ENCODE data around the gene C14orf180.

C14orf180 gene

DNA sequence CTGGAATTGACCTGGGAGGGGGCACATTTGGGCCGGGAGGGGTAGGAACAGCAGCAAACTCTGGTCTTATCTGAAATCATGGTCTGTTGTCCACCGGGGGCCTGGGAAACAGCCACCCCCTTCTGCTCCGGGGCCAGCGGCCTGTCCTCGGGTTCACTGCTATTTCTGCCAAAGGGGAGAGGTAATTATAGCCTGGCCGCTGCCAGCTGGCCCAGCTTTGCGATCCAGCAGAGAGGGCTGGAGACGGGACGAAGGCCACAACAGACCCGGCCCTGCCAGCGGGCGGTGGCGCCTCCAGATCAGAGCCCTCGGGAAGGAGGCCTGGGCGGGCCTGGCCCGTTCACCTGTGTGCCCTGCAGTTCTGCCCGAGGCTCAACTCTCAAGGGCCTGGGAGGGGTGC, at the start of gene C14orf180:
Gene C14orf180, plus strand, starts transcription at position 258 of the 400 bp plus-strand sequence. CDS start 6,667 bp downstream, outside the sequence.
- Mint-ChIP-seq H3K4me1 (ENCODE audit: low read depth) (no peaks in the 10 kb centered on the region), H3K27ac (no peak within 1 kb of the TSS), H3K4me3 (no peak within 1 kb of the TSS), H3K9me3 (ENCODE audit: low read depth) (no peaks in the 10 kb centered on the region), H3K27me3 (peaks cover 3% of the 10 kb centered on the region), H3K36me3 (no peaks in the 10 kb centered on the region)

DNA sequence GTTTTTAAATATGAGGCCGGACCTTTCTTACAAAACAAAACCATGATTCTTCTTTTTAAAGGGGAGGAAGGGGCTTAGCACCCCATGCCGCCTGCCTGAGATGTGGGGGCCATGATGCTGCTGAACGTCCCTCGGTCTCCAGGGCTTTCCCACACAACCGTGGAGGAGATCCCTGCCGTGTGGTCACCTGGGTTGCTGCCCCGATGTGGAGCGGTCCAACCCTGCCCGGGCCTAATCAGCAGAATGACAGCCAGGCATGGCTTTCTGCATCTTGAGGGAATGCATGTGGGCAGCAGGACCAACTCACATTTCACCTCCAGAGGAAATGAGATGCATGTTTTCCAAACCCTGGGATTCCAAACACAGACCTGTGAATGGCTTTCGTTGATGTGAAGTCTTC, 48.9 kb upstream of the C14orf180 start:
- H3K4me1 Mint-ChIP-seq (ENCODE audit: low read depth), result peaks cover 7% of the 10 kb centered on the region
- peaks cover 21% of the 10 kb centered on the region for H3K9me3 Mint-ChIP-seq (ENCODE audit: low read depth)
- H3K36me3 Mint-ChIP-seq, result peaks cover 5% of the 10 kb centered on the region
- no peak overlapping the region for H3K4me3 Mint-ChIP-seq
- peaks cover 9% of the 10 kb centered on the region for H3K27me3 Mint-ChIP-seq
- H3K27ac Mint-ChIP-seq, result no peak overlapping the region

DNA sequence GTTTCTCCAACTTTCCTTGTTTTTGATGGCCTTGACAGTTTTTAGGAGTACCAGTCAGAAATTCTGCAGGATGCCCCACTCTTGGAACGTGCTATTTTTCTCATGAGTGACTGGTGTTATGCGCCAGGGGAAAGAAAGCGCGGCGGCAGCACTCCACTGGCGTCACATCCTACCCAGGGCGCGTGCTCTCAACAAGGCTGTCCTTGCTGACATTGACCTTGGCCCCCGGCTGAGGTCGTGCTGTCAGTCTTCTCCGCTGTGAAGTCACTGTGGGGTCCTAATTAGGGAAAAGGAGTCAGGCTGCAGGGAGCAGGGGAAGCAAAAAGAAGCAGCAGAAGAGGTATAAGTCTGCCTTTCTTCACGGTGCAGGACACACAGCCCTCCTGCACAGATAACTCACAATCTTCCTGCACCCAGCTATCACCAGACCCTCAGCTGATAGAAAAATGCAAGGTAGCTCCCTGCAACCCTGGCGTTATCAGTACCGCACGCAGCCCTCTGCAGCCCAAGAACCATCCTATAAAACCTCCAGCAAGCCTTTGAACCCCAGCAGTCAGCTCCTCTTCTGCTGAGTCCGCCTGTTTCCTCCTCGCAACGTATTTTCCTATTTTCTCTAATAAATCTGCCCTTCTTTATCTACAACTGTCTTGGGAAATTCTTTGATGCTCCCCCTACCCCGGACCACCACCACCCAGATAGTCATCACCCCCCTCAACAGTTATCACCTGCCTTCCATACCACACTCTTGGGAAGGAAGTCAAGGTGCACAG, 48.0 kb upstream of the C14orf180 start:
- H3K4me3 Mint-ChIP-seq, result no peak overlapping the region
- H3K9me3 Mint-ChIP-seq (ENCODE audit: low read depth), result peaks cover 21% of the 10 kb centered on the region
- H3K27me3 Mint-ChIP-seq, result peaks cover 9% of the 10 kb centered on the region
- H3K36me3 Mint-ChIP-seq, result peaks cover 5% of the 10 kb centered on the region
- H3K4me1 Mint-ChIP-seq (ENCODE audit: low read depth), result peaks cover 7% of the 10 kb centered on the region
- H3K27ac Mint-ChIP-seq, result no peak overlapping the region

DNA sequence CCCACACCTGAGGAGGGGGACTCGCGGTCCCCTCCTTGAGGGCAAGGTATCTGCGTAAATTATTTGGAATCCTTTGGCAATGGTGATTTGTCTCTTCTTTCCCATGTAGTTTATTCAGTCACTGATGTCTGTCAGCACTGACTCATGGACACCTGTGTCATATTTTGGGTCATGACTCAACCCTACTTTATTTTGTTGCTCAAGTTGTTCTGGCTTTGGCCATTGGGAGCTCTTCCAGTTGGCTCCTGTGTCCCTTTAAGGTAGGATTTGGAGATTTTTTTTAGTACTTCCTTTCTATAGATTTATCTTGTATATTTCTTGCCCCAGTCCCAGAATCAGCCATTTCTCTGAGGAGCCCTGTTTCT, 47.4 kb upstream of the C14orf180 start:
- Mint-ChIP-seq H3K4me1 (ENCODE audit: low read depth) (peaks cover 7% of the 10 kb centered on the region), H3K36me3 (peaks cover 5% of the 10 kb centered on the region), H3K4me3 (no peak overlapping the region), H3K27me3 (peaks cover 12% of the 10 kb centered on the region), H3K27ac (no peak overlapping the region), H3K9me3 (ENCODE audit: low read depth) (peaks cover 18% of the 10 kb centered on the region)

DNA sequence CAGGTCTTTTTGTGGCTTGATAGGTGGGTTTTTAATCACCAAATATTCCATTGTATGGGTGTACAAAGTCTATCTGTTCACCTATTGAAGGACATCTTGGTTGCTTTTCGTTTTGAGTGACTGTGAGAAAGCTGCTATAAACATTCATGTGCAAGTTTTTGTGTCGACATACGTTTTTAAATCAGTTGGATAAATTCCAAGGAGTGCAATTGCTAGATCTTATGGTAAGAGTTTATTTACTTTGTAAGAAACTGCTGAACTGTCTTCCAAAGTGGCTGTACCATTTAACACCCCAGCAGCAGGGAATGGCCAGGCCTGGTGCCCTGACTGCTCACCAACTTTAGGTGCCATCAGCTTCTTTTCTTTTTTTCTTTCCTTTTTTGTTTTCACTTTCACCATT, 45.5 kb upstream of the C14orf180 start:
- Mint-ChIP-seq H3K27me3 (peaks cover 12% of the 10 kb centered on the region), H3K36me3 (peaks cover 3% of the 10 kb centered on the region), H3K27ac (no peak overlapping the region)

DNA sequence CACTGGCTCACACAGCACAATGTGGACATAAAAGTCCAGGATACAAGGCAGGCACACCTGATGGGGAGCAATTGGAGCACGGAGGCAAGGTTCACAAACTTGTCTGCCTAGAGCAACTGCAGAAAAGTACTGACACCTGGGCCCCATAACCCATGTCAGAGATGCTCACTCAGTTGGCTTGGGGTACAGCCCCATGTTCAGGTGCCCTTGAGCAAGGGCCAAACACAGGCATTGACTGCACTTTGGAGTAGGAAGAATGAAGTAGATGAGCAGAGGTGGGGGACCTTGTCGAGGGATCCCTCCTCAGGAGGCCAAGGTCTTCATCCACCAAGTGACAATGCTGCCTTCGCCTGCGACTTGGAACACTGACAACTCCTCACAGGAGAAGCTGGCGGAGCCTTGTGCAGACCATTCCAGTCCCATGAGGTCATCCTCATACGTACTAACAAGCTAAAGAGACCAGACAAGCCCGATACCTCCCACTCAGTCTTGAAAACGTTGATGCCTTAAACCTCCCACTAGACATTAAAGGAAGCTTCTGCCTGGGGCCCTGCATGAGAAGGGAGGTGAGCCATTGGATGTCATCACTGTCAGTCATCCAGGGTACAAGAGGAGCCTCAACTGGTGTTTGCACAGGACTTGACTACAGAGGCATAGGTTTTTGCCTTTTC, 42.5 kb upstream of the C14orf180 start:
- Mint-ChIP-seq H3K9me3 (ENCODE audit: low read depth) (peaks cover 6% of the 10 kb centered on the region), H3K36me3 (peaks cover 3% of the 10 kb centered on the region), H3K27ac (no peak overlapping the region), H3K27me3 (peaks cover 8% of the 10 kb centered on the region), H3K4me1 (ENCODE audit: low read depth) (peaks cover 3% of the 10 kb centered on the region), H3K4me3 (no peak overlapping the region)

More for the DNA sequence above, 45.5 kb upstream of the C14orf180 start:
- Mint-ChIP-seq H3K4me3 (no peak overlapping the region), H3K4me1 (ENCODE audit: low read depth) (peaks cover 3% of the 10 kb centered on the region), H3K9me3 (ENCODE audit: low read depth) (peaks cover 6% of the 10 kb centered on the region)

DNA sequence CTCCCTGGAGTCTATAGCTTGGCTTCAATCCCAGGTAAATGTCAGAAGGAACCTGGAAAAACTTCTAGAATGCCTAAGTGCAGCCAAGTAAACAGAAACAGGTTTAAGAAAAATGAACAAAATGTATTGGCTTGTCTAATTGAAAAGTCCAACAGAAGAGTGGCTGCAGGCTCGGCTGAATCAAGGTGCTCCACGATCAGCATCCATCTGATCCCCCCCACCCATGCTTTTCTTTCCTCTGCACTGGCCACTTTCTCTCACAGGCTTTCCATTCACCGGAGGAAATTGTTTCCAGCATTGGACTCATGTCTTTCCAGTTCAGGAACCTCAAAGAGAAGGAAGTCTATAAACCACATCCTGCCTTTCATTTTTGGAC, 42.0 kb upstream of the C14orf180 start:
- no peak overlapping the region for H3K4me3 Mint-ChIP-seq
- H3K27me3 Mint-ChIP-seq, result peaks cover 5% of the 10 kb centered on the region
- H3K27ac Mint-ChIP-seq, result no peak overlapping the region
- peaks cover 6% of the 10 kb centered on the region for H3K9me3 Mint-ChIP-seq (ENCODE audit: low read depth)
- H3K4me1 Mint-ChIP-seq (ENCODE audit: low read depth), result peaks cover 3% of the 10 kb centered on the region
- H3K36me3 Mint-ChIP-seq, result peaks cover 3% of the 10 kb centered on the region

DNA sequence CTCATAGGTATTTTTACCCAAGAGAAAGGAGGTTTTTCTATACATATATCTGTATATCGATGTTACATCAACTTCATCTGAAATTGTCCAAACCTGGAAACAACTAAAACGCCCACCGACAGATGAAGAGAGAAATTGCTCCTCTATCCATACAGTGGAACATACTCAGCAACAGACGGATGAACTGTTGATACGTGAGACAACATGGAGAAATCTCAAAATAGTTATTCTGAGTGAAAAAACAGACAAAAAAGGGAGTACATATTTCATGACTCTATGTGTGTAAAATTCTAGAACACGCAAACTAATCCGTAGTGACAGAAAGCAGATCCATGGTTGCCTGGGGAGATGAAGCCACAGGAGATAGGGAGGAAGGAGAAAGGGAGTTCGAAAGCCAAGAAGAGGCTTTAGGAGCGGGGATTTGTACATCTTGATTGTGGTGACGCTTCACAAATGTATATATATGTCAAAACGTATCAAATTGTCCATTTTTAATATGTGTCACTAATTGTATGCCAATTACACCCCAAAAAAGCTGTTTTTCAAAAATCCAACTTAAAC, 37.6 kb upstream of the C14orf180 start:
- H3K27ac Mint-ChIP-seq, result no peak overlapping the region
- no peak overlapping the region for H3K4me3 Mint-ChIP-seq
- peaks cover 3% of the 10 kb centered on the region for H3K4me1 Mint-ChIP-seq (ENCODE audit: low read depth)
- H3K36me3 Mint-ChIP-seq, result no peaks in the 10 kb centered on the region
- no peaks in the 10 kb centered on the region for H3K9me3 Mint-ChIP-seq (ENCODE audit: low read depth)
- H3K27me3 Mint-ChIP-seq, result peaks cover 12% of the 10 kb centered on the region

- no peaks in the 10 kb centered on the region for H3K4me1 Mint-ChIP-seq (ENCODE audit: low read depth)
- no peaks in the 10 kb centered on the region for H3K36me3 Mint-ChIP-seq
- peaks cover 12% of the 10 kb centered on the region for H3K27me3 Mint-ChIP-seq
- no peaks in the 10 kb centered on the region for H3K9me3 Mint-ChIP-seq (ENCODE audit: low read depth)
- H3K27ac Mint-ChIP-seq, result no peak overlapping the region
- H3K4me3 Mint-ChIP-seq, result no peak overlapping the region
Measured at GRCh38 chr14:104542871-104543830, 36.4 kb upstream of the C14orf180 start.

- no peaks in the 10 kb centered on the region for H3K36me3 Mint-ChIP-seq
- no peaks in the 10 kb centered on the region for H3K4me1 Mint-ChIP-seq (ENCODE audit: low read depth)
- H3K27me3 Mint-ChIP-seq, result peaks cover 12% of the 10 kb centered on the region
- H3K27ac Mint-ChIP-seq, result no peak overlapping the region
- no peaks in the 10 kb centered on the region for H3K9me3 Mint-ChIP-seq (ENCODE audit: low read depth)
- no peak overlapping the region for H3K4me3 Mint-ChIP-seq
Measured at GRCh38 chr14:104544362-104544961, 35.1 kb upstream of the C14orf180 start.

DNA sequence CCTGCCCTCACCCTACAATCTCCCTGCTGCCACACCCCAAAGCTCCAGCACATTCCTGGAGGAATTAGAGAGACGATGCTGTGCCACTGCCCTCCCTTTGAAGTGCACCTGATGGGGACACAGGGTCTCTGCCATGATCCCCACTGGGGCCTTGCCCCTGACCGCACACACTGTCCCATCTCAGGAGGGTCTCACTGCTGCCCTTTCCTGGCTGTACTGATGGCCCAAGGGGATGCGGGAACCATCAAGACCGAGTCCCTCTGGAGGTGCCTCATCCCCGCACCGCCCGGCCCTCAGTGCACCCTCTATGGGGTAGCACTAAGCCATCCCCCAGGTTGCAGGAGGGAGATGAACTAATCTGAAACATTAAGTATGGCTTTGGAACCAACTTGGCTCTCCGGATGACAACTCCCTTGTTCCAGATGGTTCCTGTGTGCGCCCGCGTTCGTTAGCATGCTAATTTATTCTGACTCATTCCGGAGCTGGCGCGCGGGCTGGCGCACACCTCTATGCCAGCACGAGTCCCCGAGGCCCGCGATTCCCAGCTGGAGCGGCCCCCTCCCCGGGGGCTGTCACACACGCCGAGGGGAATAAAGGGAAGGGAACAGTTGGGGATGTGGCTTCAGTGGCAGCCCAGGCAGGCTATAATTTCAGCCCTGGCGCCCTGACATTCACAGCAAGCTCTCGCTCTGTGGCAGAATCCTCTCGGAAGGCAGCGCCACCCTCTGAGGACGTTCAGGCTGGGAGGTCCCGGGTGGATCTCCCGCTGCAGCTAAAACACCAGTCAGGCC, 34.2 kb upstream of the C14orf180 start:
- Mint-ChIP-seq H3K36me3 (no peaks in the 10 kb centered on the region), H3K4me1 (ENCODE audit: low read depth) (no peaks in the 10 kb centered on the region), H3K9me3 (ENCODE audit: low read depth) (no peaks in the 10 kb centered on the region), H3K27ac (no peak overlapping the region), H3K4me3 (no peak overlapping the region), H3K27me3 (peaks cover 16% of the 10 kb centered on the region)

GRCh38 chr14:104545942-104546501, 33.5 kb upstream of the C14orf180 start:
- Mint-ChIP-seq H3K9me3 (ENCODE audit: low read depth) (no peaks in the 10 kb centered on the region), H3K4me1 (ENCODE audit: low read depth) (no peaks in the 10 kb centered on the region), H3K36me3 (no peaks in the 10 kb centered on the region), H3K27me3 (peaks cover 16% of the 10 kb centered on the region), H3K27ac (no peak overlapping the region), H3K4me3 (no peak overlapping the region)

GRCh38 chr14:104546591-104547309, 32.8 kb upstream of the C14orf180 start:
- no peaks in the 10 kb centered on the region for H3K36me3 Mint-ChIP-seq
- H3K4me1 Mint-ChIP-seq (ENCODE audit: low read depth), result no peaks in the 10 kb centered on the region
- H3K9me3 Mint-ChIP-seq (ENCODE audit: low read depth), result no peaks in the 10 kb centered on the region
- H3K27ac Mint-ChIP-seq, result no peak overlapping the region
- H3K27me3 Mint-ChIP-seq, result peaks cover 16% of the 10 kb centered on the region
- H3K4me3 Mint-ChIP-seq, result no peak overlapping the region

Measured in activated naive CD8-positive, alpha-beta T cell (primary cell).